ENCODE data around the gene OBSCN. TPM values are rescaled to one million over a fixed set of nuclear protein-coding genes. Genes with fewer than 3 reads are reported as not detected.

Gene OBSCN
- total and polyA plus RNA-seq, 2 of the 13 experiments (the other 11 are each of a cell fraction or from before 2014, with no cell fraction given) = 0.20 TPM

DNA sequence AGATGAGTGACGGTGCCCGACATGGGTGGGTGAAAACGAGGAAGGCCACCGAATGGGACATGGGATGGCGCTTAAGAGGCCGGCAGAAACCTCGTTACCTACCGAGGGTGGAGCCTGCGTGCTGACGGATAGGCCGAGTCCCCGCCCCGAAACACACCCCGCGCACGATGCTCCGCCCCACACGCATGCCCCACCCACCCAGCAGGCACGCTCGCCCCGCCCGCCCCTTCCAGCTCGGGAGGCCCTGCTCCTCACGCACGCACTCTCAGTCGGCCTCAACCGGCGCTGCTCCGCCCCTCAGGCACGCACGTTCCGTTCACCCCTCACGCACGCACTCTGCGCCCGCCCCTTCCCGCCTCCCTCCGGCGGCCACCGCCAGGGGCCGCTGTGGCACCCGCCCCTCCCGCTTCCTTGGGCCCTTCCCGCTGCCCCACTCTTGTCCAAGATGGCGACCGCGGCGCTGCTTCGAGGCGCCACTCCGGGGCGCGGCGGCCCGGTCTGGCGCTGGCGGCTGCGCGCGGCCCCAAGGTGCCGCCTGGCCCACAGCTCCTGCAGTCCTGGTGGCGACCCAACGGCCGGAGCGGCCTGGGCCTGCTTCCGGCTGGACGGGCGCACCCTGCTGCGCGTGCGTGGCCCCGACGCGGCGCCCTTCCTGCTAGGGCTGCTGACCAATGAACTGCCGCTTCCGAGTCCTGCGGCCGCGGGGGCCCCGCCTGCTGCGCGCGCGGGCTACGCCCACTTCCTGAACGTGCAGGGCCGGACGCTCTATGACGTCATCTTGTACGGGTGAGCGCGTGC, 42.3 kb upstream of the OBSCN start, which contains the start of gene IBA57 (continued):
- TF ChIP-seq, protein P1, sequence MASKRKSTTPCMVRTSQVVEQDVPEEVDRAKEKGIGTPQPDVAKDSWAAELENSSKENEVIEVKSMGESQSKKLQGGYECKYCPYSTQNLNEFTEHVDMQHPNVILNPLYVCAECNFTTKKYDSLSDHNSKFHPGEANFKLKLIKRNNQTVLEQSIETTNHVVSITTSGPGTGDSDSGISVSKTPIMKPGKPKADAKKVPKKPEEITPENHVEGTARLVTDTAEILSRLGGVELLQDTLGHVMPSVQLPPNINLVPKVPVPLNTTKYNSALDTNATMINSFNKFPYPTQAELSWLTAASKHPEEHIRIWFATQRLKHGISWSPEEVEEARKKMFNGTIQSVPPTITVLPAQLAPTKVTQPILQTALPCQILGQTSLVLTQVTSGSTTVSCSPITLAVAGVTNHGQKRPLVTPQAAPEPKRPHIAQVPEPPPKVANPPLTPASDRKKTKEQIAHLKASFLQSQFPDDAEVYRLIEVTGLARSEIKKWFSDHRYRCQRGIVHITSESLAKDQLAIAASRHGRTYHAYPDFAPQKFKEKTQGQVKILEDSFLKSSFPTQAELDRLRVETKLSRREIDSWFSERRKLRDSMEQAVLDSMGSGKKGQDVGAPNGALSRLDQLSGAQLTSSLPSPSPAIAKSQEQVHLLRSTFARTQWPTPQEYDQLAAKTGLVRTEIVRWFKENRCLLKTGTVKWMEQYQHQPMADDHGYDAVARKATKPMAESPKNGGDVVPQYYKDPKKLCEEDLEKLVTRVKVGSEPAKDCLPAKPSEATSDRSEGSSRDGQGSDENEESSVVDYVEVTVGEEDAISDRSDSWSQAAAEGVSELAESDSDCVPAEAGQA (IDR thresholded peaks at IDR 0.05; ENCODE audit: low read depth) = peak; percentile 91
- TF ChIP-seq, protein P1 (CRISPR knock-in tag; IDR thresholded peaks at IDR 0.05; ENCODE audit: borderline replicate concordance) = 0 out of 2 replicates have a peak, but pooled peaks have one; percentile 33
- TF ChIP-seq ZBTB7B (CRISPR knock-in tag; IDR thresholded peaks at IDR 0.05) (no peak), PRPF4 (IDR thresholded peaks at IDR 0.05; ENCODE audit: low read depth, low read length, poor library complexity, severe bottlenecking) (no peak), ZNF552 (CRISPR knock-in tag; IDR thresholded peaks at IDR 0.05; ENCODE audit: borderline replicate concordance) (peak; percentile 39; the same call in 1 of the 2 replicates), ZNF547 (CRISPR knock-in tag; IDR thresholded peaks at IDR 0.05) (peak; percentile 72; the same call in 1 of the 2 replicates), ZNF34 (CRISPR knock-in tag; IDR thresholded peaks at IDR 0.05; ENCODE audit: borderline replicate concordance) (peak; percentile 73; the same call in 1 of the 2 replicates), TIGD3 (CRISPR knock-in tag; IDR thresholded peaks at IDR 0.05; ENCODE audit: borderline replicate concordance) (no peak), GZF1 (CRISPR knock-in tag; IDR thresholded peaks at IDR 0.05) (no peak)
- TF ChIP-seq, protein P2, sequence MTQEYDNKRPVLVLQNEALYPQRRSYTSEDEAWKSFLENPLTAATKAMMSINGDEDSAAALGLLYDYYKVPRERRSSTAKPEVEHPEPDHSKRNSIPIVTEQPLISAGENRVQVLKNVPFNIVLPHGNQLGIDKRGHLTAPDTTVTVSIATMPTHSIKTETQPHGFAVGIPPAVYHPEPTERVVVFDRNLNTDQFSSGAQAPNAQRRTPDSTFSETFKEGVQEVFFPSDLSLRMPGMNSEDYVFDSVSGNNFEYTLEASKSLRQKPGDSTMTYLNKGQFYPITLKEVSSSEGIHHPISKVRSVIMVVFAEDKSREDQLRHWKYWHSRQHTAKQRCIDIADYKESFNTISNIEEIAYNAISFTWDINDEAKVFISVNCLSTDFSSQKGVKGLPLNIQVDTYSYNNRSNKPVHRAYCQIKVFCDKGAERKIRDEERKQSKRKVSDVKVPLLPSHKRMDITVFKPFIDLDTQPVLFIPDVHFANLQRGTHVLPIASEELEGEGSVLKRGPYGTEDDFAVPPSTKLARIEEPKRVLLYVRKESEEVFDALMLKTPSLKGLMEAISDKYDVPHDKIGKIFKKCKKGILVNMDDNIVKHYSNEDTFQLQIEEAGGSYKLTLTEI (CRISPR knock-in tag; conservative IDR thresholded peaks at IDR 0.05) = no peak
- TF ChIP-seq, protein P3, sequence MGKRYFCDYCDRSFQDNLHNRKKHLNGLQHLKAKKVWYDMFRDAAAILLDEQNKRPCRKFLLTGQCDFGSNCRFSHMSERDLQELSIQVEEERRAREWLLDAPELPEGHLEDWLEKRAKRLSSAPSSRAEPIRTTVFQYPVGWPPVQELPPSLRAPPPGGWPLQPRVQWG (CRISPR knock-in tag; IDR thresholded peaks at IDR 0.05; ENCODE audit: borderline replicate concordance, low read depth) = no peak
- TF ChIP-seq, protein P4, sequence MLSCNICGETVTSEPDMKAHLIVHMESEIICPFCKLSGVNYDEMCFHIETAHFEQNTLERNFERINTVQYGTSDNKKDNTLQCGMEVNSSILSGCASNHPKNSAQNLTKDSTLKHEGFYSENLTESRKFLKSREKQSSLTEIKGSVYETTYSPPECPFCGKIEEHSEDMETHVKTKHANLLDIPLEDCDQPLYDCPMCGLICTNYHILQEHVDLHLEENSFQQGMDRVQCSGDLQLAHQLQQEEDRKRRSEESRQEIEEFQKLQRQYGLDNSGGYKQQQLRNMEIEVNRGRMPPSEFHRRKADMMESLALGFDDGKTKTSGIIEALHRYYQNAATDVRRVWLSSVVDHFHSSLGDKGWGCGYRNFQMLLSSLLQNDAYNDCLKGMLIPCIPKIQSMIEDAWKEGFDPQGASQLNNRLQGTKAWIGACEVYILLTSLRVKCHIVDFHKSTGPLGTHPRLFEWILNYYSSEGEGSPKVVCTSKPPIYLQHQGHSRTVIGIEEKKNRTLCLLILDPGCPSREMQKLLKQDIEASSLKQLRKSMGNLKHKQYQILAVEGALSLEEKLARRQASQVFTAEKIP (CRISPR knock-in tag; IDR thresholded peaks at IDR 0.05; ENCODE audit: borderline replicate concordance) = no peak
